Loucy (cell line): ENCODE measurements around the gene RUNX2.

Source experiments
- EZH2phosphoT487 ChIP-seq: fragments of 200-600 bp; IDR thresholded peaks from 2 replicates; pipeline ENCODE4 v1.6.1; 2018; ENCODE audit warnings: antibody characterized with exemption, mild to moderate bottlenecking, moderate library complexity, borderline replicate concordance
- TF ChIP-seq, protein P1 (sequence below): fragments of 200-600 bp; sonication (generic); conservative IDR thresholded peaks from 2 replicates; pipeline ENCODE4 v1.5.1; 2014; ENCODE audit warnings: mild to moderate bottlenecking, antibody characterized with exemption, low read length

DNA sequence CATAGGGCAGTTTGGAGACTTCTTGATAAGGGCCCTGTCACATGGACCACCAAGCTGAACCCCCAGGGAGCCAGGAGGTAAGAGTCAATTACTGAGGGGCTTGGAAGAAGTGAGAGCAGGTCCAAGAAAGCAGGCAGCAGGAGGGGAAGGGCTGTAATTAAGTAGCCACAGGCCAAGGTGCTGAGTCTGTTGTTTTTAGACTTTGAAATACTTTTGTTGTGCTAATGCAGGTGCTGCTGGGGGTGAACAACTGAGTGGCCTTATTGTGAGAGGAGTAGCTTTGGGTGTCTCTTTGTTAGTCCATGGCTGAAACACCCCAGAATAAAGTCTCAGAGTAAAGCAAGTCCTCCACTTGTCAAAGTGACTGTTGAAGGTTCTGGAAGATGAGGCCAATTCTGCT, 316.6 kb downstream of the RUNX2 start:
- TF ChIP-seq, protein P1, sequence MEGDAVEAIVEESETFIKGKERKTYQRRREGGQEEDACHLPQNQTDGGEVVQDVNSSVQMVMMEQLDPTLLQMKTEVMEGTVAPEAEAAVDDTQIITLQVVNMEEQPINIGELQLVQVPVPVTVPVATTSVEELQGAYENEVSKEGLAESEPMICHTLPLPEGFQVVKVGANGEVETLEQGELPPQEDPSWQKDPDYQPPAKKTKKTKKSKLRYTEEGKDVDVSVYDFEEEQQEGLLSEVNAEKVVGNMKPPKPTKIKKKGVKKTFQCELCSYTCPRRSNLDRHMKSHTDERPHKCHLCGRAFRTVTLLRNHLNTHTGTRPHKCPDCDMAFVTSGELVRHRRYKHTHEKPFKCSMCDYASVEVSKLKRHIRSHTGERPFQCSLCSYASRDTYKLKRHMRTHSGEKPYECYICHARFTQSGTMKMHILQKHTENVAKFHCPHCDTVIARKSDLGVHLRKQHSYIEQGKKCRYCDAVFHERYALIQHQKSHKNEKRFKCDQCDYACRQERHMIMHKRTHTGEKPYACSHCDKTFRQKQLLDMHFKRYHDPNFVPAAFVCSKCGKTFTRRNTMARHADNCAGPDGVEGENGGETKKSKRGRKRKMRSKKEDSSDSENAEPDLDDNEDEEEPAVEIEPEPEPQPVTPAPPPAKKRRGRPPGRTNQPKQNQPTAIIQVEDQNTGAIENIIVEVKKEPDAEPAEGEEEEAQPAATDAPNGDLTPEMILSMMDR = no peak
- TF ChIP-seq EZH2phosphoT487 = no peak
